ENCODE measurements around the gene CD82.

CD82 gene

GRCh38 chr11:44593251-44593650, 27.8 kb downstream of the CD82 start:
- H3K27ac ChIP-seq: no peak overlapping the region
- TF ChIP-seq CTCF (IDR thresholded peaks at IDR 0.05) (no peak), ZFX (IDR thresholded peaks at IDR 0.05; ENCODE audit: borderline replicate concordance) (no peak)

GRCh38 chr11:44595006-44595405, 29.5 kb downstream of the CD82 start:
- H3K27ac ChIP-seq: no peak overlapping the region
- TF ChIP-seq CTCF (IDR thresholded peaks at IDR 0.05) (no peak), ZFX (IDR thresholded peaks at IDR 0.05; ENCODE audit: borderline replicate concordance) (no peak)

GRCh38 chr11:44595964-44596381, 30.5 kb downstream of the CD82 start:
- TF ChIP-seq CTCF (IDR thresholded peaks at IDR 0.05): no peak
- no peak for TF ChIP-seq ZFX (IDR thresholded peaks at IDR 0.05; ENCODE audit: borderline replicate concordance)
- H3K27ac ChIP-seq: no peak overlapping the region

GRCh38 chr11:44596525-44597276, 31.2 kb downstream of the CD82 start:
- no peak overlapping the region for H3K27ac ChIP-seq
- TF ChIP-seq ZFX (IDR thresholded peaks at IDR 0.05; ENCODE audit: borderline replicate concordance) (no peak), CTCF (IDR thresholded peaks at IDR 0.05) (no peak)

GRCh38 chr11:44597358-44598012, 32.0 kb downstream of the CD82 start:
- H3K27ac ChIP-seq: no peak overlapping the region

GRCh38 chr11:44598831-44599230, 33.4 kb downstream of the CD82 start:
- no peak for TF ChIP-seq CTCF (IDR thresholded peaks at IDR 0.05)
- no peak for TF ChIP-seq ZFX (IDR thresholded peaks at IDR 0.05; ENCODE audit: borderline replicate concordance)
- no peak overlapping the region for H3K27ac ChIP-seq

More at GRCh38 chr11:44597358-44598012, 32.0 kb downstream of the CD82 start:
- TF ChIP-seq CTCF (IDR thresholded peaks at IDR 0.05) (no peak), ZFX (IDR thresholded peaks at IDR 0.05; ENCODE audit: borderline replicate concordance) (no peak)

GRCh38 chr11:44600261-44600660, 34.8 kb downstream of the CD82 start:
- no peak overlapping the region for H3K27ac ChIP-seq
- no peak for TF ChIP-seq ZFX (IDR thresholded peaks at IDR 0.05; ENCODE audit: borderline replicate concordance)
- no peak for TF ChIP-seq CTCF (IDR thresholded peaks at IDR 0.05)
